HG03354 (cell line): ENCODE data around the gene MSS51.
"Not testable (repeated sequence)": the region's sequence is repeated elsewhere in the genome, so short reads cannot be mapped to it uniquely, and the experiment has no call there.

Source experiments
- ATAC-seq: cut with Tn5 transposase; IDR thresholded peaks from one replicate; pipeline ENCODE4 v1.9.1; 2021; ENCODE audit warnings: mild to moderate bottlenecking; ENCODE audit not compliant: unreplicated experiment, poor library complexity, severe bottlenecking

The MSS51 gene

DNA sequence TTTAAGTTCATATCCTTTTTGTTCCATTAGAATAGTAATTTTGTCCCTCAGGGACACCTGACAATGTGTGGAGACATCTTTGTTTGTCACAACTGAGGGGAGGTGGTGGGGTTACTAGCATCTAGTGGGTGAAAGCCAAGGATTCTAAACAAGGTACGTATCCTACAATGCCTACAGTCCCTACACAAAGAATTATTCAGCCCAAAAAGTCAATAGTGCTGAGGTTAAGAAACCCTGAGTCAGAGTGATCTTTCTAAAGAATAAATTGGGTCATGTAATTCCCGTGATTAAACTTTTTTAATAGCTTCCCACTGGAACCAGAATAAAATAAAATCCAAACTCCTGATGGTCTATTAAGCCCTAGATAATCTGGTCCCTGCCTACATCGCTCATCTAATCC lies 16.8 kb downstream of the MSS51 start:
- no peak for ATAC-seq

- peak; percentile 39 for ATAC-seq
Measured at GRCh38 chr10:73414230-73414945, 19.0 kb downstream of the MSS51 start.

- peak; percentile 90 for ATAC-seq
Measured at GRCh38 chr10:73413528-73414229, 19.7 kb downstream of the MSS51 start, which contains the start of gene ANXA7. ANXA7 (minus strand) TSS chr10:73414058; CDS start chr10:73400856, 13,202 bp downstream.

DNA sequence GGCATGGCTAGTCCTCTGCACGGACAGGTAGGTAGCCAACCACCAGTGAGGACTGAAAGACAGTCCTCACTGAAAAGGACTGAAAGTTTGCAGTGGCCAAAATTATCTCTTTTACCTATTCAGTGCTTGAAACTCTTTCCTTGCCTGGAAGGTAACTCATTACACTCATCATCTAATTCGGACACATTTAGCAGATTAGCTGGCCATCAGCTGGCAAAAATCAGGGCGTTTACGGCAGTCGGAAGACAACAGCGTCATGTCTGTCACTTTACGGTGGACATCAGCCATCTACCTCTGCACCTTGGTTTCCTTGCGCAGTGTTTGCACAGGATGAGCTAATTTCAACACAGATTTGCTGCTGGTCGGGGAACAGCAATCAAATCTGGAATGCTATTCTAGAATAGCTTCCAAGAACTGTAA lies 20.2 kb downstream of the MSS51 start:
- ATAC-seq: peak; percentile 44

DNA sequence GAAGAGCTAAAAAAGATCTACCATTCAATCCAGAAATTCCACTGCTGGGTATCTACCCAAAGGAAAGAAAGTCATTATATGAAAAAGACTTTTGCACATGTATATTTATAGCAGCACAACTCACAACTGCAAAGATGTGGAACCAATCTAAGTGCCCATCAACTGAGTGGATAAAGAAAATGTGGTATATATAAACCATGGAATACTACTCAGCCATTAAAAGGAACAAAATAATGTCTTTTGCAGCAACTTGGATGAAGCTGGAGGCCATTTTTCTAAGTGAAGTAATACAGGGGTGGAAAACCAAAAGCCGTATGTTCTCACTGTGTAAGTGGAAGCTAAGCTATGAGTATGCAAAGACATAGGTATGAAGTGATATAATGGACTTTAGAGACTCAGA lies 22.5 kb downstream of the MSS51 start:
- no peak for ATAC-seq

GRCh38 chr10:73408978-73409521 lies 24.3 kb downstream of the MSS51 start:
- ATAC-seq: no peak

- ATAC-seq: no peak
Measured at GRCh38 chr10:73408061-73408460, 25.3 kb downstream of the MSS51 start.

DNA sequence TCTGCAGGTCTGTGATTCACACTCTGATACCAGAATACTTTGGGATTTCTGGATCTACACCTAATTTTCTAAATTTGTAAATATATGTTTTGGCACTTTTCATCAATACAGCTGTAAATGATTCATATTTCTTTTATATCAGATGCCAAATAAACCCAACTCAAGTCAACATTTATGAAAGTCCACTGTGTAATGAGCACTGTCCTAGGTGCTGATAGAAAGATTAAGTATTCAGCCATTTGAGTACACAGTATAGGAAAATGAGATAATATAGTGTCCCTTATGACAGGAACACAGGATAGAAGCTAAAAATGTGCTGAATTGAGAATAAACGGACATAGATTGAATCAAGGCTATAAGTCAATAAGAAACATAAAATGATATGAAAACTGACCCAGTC lies 25.9 kb downstream of the MSS51 start:
- no peak for ATAC-seq

GRCh38 chr10:73406846-73407245 lies 26.5 kb downstream of the MSS51 start:
- ATAC-seq: no peak

- ATAC-seq: no peak
Measured at GRCh38 chr10:73405556-73405955, 27.8 kb downstream of the MSS51 start.

DNA sequence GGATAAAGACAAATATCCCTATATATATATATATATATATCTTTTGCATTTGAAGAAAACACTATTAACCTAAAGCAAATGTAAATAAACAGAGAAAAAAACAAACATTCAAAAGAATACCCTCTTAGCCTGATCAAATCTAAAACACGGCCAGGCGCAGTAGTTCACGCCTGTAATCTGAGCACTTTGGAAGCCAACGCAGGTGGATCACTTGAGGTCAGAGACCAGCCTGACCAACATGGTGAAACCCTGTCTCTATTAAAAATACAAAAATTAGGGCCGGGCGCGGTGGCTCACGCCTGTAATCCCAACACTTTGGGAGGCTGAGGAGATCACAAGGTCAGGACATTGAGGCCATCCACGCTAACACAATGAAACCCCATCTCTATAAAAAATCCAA lies 28.7 kb downstream of the MSS51 start:
- ATAC-seq: no peak

GRCh38 chr10:73401636-73402035 lies 31.7 kb downstream of the MSS51 start:
- ATAC-seq: no peak

DNA sequence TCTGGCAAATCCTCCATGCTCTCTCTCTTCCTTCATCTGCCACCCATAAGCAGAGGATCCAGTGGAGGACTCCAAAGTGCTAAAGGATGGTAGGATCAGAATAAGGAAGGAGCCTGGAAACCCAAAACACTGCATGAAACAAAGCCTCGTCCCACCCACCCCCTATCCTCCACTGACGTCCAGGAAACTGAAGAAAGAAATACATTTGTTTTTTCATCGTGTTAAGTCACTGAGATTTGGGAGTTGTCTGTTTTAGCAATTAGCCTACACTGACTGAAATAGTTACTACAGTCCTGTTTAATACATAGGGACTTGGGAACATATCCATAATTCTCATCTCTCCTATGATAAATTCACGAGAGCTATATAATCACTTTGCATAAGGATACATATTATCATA lies 34.3 kb downstream of the MSS51 start:
- ATAC-seq: no peak

DNA sequence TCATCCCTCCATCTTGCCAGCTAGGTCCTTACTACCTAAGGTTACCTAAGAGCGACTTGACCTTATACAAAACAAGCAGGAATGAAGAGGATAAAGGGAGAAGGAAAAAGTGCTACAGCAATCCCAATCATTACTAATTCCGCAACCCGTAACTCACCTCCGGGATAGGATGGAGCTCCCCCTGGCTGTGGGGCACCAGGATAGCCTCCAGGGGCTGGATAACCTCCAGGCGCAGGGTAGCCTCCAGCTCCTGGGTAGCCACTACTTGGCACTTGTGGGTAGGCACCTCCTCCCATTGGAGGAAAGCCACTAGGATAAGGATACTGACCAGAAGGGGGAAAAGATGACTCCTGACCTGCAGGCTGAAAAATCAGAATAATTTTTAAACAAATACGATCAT lies 35.3 kb downstream of the MSS51 start:
- ATAC-seq: no peak

DNA sequence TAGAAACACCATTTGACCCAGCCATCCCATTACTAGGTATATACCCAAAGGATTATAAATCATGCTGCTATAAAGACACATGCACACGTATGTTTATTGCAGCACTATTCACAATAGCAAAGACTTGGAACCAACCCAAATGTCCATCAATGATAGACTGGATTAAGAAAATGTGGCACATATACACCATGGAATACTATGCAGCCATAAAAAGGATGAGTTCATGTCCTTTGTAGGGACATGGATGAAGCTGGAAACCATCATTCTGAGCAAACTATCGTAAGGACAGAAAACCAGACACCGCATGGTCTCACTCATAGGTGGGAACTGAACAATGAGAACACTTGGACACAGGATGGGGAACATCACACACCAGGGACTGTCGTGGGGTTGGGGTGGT lies 39.0 kb downstream of the MSS51 start:
- not testable (repeated sequence) for ATAC-seq

DNA sequence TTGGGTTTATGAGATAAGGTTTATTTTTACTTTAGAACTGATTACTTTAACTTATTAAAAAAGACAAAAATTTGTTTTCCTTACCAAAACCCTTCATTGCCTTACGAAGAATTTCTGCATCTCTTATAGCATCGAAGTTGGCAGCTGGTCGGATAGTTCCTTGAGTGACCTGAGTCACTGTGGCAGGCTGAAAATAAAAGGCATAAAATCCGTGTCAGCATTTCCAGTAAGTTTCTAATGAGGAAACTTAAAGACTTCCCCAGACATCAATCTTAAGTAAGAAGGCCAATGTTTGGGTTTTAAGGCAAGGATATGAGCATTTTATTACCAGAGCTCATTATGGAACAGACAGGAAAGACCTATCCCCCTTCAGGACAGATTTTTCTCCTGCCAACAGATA lies 45.1 kb downstream of the MSS51 start:
- ATAC-seq: no peak

- no peak for ATAC-seq
Measured at GRCh38 chr10:73386583-73386982, 46.8 kb downstream of the MSS51 start.

- ATAC-seq: no peak
Measured at GRCh38 chr10:73379064-73379748, 54.2 kb downstream of the MSS51 start.

DNA sequence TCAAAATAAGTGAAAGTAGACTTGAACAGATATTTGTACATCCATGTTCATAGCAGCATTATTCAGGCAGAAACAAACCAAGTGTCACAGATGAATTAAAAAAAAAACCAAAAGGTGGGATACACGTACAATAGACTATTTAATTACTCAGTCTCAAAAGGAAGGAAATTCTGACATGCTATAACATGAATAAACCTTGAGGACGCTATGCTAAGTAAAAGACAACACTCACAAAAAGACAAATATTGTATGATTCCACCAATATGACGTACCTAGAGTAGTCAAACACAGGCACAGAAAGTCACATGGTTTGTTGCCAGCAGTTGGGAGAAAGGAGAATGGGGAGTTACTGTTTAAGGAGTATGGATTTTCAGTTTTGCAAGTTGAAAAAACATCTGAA lies 56.7 kb downstream of the MSS51 start:
- no peak for ATAC-seq
